ENCODE data around the gene BABAM2. TPM values are rescaled to one million over a fixed set of nuclear protein-coding genes. Genes with fewer than 3 reads are reported as not detected.

The BABAM2 gene
- total and polyA plus RNA-seq, 8 donors = 27.1 to 49.2 (median 28.4) TPM

DNA sequence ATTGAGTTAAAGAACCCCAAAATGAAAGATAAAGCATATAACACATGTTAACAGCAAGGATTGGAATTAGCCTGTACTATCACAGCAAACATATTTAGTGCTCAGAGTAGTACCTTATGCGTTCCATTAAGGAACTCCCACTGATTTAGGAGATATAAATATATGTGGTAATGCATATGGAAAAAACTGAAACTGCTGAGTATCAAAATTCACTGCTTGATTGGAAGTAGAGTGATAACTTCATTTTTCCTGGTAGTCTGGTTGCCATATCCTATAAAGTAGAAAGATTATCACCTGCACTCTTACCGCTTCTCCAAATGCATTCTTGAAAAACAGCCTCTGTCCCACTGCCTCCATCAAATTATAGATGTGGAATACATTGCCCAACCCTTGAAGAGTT, 407.0 kb downstream of the BABAM2 start:
- Histone ChIP-seq H3K4me3 (no peak overlapping the region), H3K27me3 (no peaks in the 10 kb centered on the region), H3K9me3 (no peaks in the 10 kb centered on the region), H3K27ac (no peak overlapping the region), H3K36me3 (peaks cover 0 to 7% of the 10 kb centered on the region in 2 donors), H3K4me1 (no peaks in the 10 kb centered on the region)
- DNase-seq (no peak), ATAC-seq (no peak)
- TF ChIP-seq, protein P1, sequence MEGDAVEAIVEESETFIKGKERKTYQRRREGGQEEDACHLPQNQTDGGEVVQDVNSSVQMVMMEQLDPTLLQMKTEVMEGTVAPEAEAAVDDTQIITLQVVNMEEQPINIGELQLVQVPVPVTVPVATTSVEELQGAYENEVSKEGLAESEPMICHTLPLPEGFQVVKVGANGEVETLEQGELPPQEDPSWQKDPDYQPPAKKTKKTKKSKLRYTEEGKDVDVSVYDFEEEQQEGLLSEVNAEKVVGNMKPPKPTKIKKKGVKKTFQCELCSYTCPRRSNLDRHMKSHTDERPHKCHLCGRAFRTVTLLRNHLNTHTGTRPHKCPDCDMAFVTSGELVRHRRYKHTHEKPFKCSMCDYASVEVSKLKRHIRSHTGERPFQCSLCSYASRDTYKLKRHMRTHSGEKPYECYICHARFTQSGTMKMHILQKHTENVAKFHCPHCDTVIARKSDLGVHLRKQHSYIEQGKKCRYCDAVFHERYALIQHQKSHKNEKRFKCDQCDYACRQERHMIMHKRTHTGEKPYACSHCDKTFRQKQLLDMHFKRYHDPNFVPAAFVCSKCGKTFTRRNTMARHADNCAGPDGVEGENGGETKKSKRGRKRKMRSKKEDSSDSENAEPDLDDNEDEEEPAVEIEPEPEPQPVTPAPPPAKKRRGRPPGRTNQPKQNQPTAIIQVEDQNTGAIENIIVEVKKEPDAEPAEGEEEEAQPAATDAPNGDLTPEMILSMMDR (IDR thresholded peaks at IDR 0.05) = no peak
- intact Hi-C loops (cut with DNase I) = no loop called here

- no peak overlapping the region for H3K4me3 ChIP-seq
- TF ChIP-seq, protein P1 (IDR thresholded peaks at IDR 0.05) = no peak
- ATAC-seq (no peak), DNase-seq (no peak)
- H3K36me3 ChIP-seq = peaks cover 0 to 7% of the 10 kb centered on the region in 2 donors
- H3K9me3 ChIP-seq = no peaks in the 10 kb centered on the region
- intact Hi-C loops (cut with DNase I) = no loop called here
- no peaks in the 10 kb centered on the region for H3K27me3 ChIP-seq
- H3K4me1 ChIP-seq = no peaks in the 10 kb centered on the region
- no peak overlapping the region for H3K27ac ChIP-seq
These were observed 407.9 kb downstream of the BABAM2 start for GRCh38 chr2:28298406-28298805.

GRCh38 chr2:28300485-28301341, 410.2 kb downstream of the BABAM2 start:
- intact Hi-C loops (cut with DNase I) = no loop called here
- TF ChIP-seq, protein P1 (IDR thresholded peaks at IDR 0.05) = no peak
- peak overlapping the region in 1 of 2 donors; percentile 42 for H3K27ac ChIP-seq
- no peak overlapping the region for H3K4me3 ChIP-seq
- H3K36me3 ChIP-seq = peaks cover 0 to 7% of the 10 kb centered on the region in 2 donors
- ATAC-seq (peak; percentile 31), DNase-seq (peak in 2 of 4 donors; percentile 56 to 67)
- no peaks in the 10 kb centered on the region for H3K4me1 ChIP-seq
- H3K27me3 ChIP-seq = no peaks in the 10 kb centered on the region
- H3K9me3 ChIP-seq = peaks cover 0 to 16% of the 10 kb centered on the region in 2 donors

DNA sequence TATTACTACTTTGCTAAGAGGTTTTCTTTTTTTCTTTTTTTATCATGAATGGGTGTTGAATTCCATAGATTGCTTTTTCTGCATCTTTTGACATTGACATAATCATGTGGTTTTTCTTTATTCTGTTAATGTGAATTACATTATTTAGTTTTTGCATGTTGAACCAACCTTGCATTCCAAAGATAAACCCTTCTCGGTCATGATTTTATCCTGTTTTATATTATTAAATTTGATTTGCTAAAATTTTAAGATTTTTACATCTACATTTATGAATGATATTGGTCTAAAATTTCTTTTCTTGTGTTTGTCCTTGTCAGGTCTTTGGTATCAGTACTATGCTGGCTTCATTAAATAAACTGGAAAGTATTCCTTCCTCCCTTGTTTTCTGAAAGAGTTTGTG, 414.7 kb downstream of the BABAM2 start:
- ATAC-seq = no peak
- Histone ChIP-seq H3K27me3 (no peaks in the 10 kb centered on the region), H3K9me3 (peaks cover 0 to 16% of the 10 kb centered on the region in 2 donors), H3K4me1 (no peaks in the 10 kb centered on the region), H3K27ac (no peak overlapping the region), H3K4me3 (no peak overlapping the region), H3K36me3 (peaks cover 0 to 3% of the 10 kb centered on the region in 2 donors)
- intact Hi-C loops (cut with DNase I) = no loop called here
- no peak for DNase-seq
- TF ChIP-seq, protein P1 (IDR thresholded peaks at IDR 0.05) = no peak

- TF ChIP-seq, protein P1 (IDR thresholded peaks at IDR 0.05) = no peak
- no peaks in the 10 kb centered on the region for H3K27me3 ChIP-seq
- DNase-seq (no peak), ATAC-seq (no peak)
- no peak overlapping the region for H3K4me3 ChIP-seq
- no peak overlapping the region for H3K27ac ChIP-seq
- H3K36me3 ChIP-seq = peaks cover 0 to 3% of the 10 kb centered on the region in 2 donors
- intact Hi-C loops (cut with DNase I) = no loop called here
- peaks cover 0 to 7% of the 10 kb centered on the region in 2 donors for H3K9me3 ChIP-seq
- no peaks in the 10 kb centered on the region for H3K4me1 ChIP-seq
These were observed 419.6 kb downstream of the BABAM2 start for GRCh38 chr2:28310107-28310506.

Measured in left lung (tissue), 10 donors.